Lower lobe of right lung (tissue), 2 donors: ENCODE results near the gene UBAC2. TPM values are rescaled to one million over a fixed set of nuclear protein-coding genes. Genes with fewer than 3 reads are reported as not detected.

Experiments used
- ATAC-seq, 2 donors: fragments of 200-7000 bp; cut with Tn5 transposase; one replicate each; pipeline ENCODE4 v1.9.1; 2020 to 2022; ENCODE audit warnings: mild to moderate bottlenecking in 2 of 2, moderate library complexity in 2 of 2
- DNase-seq: peaks from one replicate; pipeline ENCODE4 v3.0.0-alpha.2; 2020
- H3K27ac ChIP-seq: fragments of 200-600 bp; one replicate; pipeline ENCODE4 v1.8.0; 2022
- H3K27me3 ChIP-seq: fragments of 200-600 bp; one replicate; pipeline ENCODE4 v1.8.0; 2022; ENCODE audit warnings: low read depth
- H3K36me3 ChIP-seq: fragments of 200-600 bp; one replicate; pipeline ENCODE4 v1.8.0; 2022; ENCODE audit warnings: mild to moderate bottlenecking
- H3K4me1 ChIP-seq: fragments of 200-600 bp; one replicate; pipeline ENCODE4 v1.8.0; 2022
- H3K4me3 ChIP-seq: fragments of 200-600 bp; one replicate; pipeline ENCODE4 v1.8.0; 2022; ENCODE audit warnings: mild to moderate bottlenecking
- H3K9me3 ChIP-seq: fragments of 200-600 bp; one replicate; pipeline ENCODE4 v1.8.0; 2022
- intact Hi-C: fragments of 100-400 bp; cut with DNase I; formaldehyde crosslinking; loops from one replicate; pipeline ENCODE4 v1.11.0; 2022
- total RNA-seq: library from RNA; stranded (reverse); fragmentation: NEBNext Ultra II Directional; extraction: Animal tissue kit (Norgen Biotek cat#: 25700); gene quantifications from one replicate; pipeline ENCODE4 v1.2.1, GENCODE V29; 2021
- TF ChIP-seq, protein P1 (sequence below): fragments of 200-600 bp; IDR thresholded peaks from one replicate; pipeline ENCODE4 v1.8.0; 2022; ENCODE audit warnings: antibody characterized with exemption, mild to moderate bottlenecking
- donor health status: DM: no; HTN: yes; CAD: no; lungs with severe emphysema.

UBAC2 gene
- total RNA-seq, 1 donor from 2014 or later: 44.5 TPM

DNA sequence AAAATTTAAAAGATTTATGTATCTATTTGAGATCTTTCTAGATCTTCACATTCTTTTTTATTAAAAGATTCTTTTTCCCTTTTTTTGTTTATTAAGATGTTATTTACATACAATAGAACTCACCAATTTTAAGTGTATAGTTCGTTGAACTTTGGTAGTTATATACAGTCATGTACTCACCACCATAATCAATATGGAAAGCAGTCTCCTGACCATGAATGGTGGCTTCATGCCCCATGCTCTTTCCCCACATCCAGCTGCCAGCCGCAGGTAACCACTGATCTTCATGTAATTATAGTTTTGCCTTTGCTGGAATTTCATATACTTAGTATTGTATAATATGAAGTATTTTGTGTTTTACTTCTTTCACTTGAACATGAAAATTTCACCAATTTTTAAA is 127.1 kb downstream of the UBAC2 start:
- TF ChIP-seq, protein P1, sequence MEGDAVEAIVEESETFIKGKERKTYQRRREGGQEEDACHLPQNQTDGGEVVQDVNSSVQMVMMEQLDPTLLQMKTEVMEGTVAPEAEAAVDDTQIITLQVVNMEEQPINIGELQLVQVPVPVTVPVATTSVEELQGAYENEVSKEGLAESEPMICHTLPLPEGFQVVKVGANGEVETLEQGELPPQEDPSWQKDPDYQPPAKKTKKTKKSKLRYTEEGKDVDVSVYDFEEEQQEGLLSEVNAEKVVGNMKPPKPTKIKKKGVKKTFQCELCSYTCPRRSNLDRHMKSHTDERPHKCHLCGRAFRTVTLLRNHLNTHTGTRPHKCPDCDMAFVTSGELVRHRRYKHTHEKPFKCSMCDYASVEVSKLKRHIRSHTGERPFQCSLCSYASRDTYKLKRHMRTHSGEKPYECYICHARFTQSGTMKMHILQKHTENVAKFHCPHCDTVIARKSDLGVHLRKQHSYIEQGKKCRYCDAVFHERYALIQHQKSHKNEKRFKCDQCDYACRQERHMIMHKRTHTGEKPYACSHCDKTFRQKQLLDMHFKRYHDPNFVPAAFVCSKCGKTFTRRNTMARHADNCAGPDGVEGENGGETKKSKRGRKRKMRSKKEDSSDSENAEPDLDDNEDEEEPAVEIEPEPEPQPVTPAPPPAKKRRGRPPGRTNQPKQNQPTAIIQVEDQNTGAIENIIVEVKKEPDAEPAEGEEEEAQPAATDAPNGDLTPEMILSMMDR: no peak
- peaks cover 6% of the 10 kb centered on the region for H3K36me3 ChIP-seq
- peaks cover 8% of the 10 kb centered on the region for H3K4me1 ChIP-seq
- no peaks in the 10 kb centered on the region for H3K27me3 ChIP-seq
- intact Hi-C loops: no loop called here
- H3K27ac ChIP-seq: no peak overlapping the region
- H3K4me3 ChIP-seq: no peak overlapping the region
- no peak for ATAC-seq
- H3K9me3 ChIP-seq: no peaks in the 10 kb centered on the region
- DNase-seq: no peak

DNA sequence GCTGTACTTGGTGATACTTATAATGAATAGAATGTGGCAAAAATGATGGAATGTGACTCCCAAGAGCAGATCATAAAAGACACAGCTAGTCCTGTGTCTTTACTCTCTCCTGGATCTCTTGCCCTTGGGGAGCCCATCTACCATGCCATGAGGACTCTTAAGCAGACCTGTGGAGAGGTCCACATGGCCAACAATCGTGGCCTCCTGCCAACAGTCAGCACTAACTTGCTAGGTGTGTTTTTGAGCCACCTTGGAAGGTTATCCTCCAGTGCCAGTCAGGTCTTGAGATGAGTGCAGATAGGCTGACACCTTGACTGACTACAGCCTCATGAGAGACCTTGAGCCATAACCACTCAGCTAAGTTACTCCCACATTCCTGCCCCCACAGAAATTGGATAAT is 128.8 kb downstream of the UBAC2 start:
- peaks cover 4% of the 10 kb centered on the region for H3K4me1 ChIP-seq
- intact Hi-C loops: no loop called here
- DNase-seq (no peak), ATAC-seq (no peak)
- H3K9me3 ChIP-seq: no peaks in the 10 kb centered on the region
- no peak overlapping the region for H3K4me3 ChIP-seq
- TF ChIP-seq, protein P1: no peak
- H3K36me3 ChIP-seq: peaks cover 6% of the 10 kb centered on the region
- no peaks in the 10 kb centered on the region for H3K27me3 ChIP-seq
- no peak overlapping the region for H3K27ac ChIP-seq

DNA sequence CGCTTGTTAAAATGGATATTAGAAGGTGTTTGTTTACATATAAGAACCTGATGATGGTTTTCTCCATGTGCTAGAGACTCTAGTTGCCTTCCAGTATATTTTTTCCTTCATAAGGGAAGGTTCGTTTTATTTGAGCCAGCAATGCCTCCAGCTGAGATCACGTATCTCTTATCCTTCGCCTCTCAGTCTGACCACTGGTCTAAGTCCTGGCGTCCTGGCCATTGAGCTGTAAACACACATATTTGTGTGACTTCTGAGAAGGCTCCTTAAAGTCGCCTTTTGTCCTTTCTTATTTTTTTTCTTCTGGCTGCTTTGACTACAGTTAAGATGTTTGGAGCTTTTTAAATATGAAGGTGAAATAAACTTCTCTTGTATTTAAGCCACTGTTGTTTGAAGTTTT is 130.3 kb downstream of the UBAC2 start:
- H3K4me3 ChIP-seq: no peak overlapping the region
- DNase-seq: no peak
- H3K9me3 ChIP-seq: no peaks in the 10 kb centered on the region
- intact Hi-C loops: no loop called here
- no peaks in the 10 kb centered on the region for H3K27me3 ChIP-seq
- peaks cover 6% of the 10 kb centered on the region for H3K36me3 ChIP-seq
- TF ChIP-seq, protein P1: no peak
- no peaks in the 10 kb centered on the region for H3K4me1 ChIP-seq
- no peak for ATAC-seq
- H3K27ac ChIP-seq: no peak overlapping the region

DNA sequence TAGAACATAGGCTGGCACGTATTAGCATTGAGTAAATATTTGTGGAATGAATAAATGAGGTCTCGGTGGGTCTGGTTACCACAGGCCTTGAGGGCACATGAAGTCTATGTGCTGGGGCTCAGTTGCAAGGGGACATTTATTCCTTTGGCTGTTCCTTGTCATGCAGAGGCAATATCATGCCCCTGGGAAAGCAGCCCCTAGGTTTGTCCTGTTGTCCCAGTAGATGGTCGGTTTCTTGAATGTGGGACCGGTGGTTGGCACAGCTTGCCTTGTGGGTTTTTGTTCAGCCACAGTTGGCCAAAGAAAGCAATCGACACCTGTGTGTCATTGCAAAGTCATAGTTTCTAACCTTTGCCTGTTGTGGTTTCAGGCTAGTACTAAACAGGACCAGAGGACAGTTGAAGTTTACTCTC is 131.2 kb downstream of the UBAC2 start:
- no peaks in the 10 kb centered on the region for H3K9me3 ChIP-seq
- intact Hi-C loops: no loop called here
- TF ChIP-seq, protein P1: no peak
- no peak overlapping the region for H3K27ac ChIP-seq
- H3K4me1 ChIP-seq: no peaks in the 10 kb centered on the region
- ATAC-seq (no peak), DNase-seq (no peak)
- no peak overlapping the region for H3K4me3 ChIP-seq
- no peaks in the 10 kb centered on the region for H3K27me3 ChIP-seq
- peaks cover 6% of the 10 kb centered on the region for H3K36me3 ChIP-seq

DNA sequence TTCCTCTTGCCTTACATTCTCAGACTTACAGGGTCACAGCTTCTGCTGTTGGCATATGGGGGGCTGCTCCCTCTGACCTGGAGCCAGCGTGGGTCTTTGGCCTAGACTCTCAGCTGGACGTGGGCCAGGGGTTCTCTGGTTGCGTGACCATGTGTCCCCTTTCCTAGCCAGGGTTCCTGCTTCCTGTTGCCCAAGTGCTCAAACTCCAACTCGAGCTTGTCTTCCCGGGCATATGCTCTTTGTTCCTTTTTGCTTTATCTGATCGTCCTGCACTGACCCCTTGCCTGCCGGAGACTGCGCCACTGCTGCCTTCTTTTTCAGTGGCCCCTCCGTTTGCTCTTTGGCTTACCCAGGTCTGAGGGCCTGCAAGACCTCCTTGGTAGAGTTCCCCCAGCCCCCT is 131.8 kb downstream of the UBAC2 start:
- Histone ChIP-seq H3K27ac (no peak overlapping the region), H3K27me3 (no peaks in the 10 kb centered on the region), H3K4me3 (no peak overlapping the region), H3K9me3 (no peaks in the 10 kb centered on the region), H3K4me1 (no peaks in the 10 kb centered on the region), H3K36me3 (peaks cover 6% of the 10 kb centered on the region)
- TF ChIP-seq, protein P1: no peak
- no peak for ATAC-seq
- no peak for DNase-seq
- intact Hi-C loops: no loop called here

DNA sequence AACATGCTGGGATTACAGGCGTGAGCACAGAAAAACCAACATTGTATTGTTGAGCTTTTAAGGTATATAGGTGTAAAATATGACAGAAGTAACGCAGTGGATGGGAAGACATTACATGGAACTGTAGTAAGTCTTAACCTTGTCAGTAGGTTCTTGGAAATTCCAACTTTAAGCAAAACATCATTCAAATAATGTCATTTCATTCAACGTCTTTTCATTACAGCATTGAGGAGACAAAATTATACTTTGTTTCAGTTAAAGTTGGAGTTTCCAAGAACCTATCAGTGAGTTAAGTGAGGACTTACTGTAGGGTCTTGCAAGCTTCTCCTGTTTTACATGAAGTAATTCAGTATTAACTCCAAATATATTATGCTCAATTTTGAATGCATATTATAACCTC is 133.6 kb downstream of the UBAC2 start:
- H3K27ac ChIP-seq: no peak overlapping the region
- ATAC-seq (no peak), DNase-seq (no peak)
- H3K4me3 ChIP-seq: no peak overlapping the region
- no peaks in the 10 kb centered on the region for H3K27me3 ChIP-seq
- H3K36me3 ChIP-seq: peaks cover 1% of the 10 kb centered on the region
- H3K4me1 ChIP-seq: no peaks in the 10 kb centered on the region
- TF ChIP-seq, protein P1: no peak
- intact Hi-C loops: no loop called here
- no peaks in the 10 kb centered on the region for H3K9me3 ChIP-seq
